Mesothelial cell of epicardium (in vitro differentiated cells): ENCODE data around the gene EXD3. TPM values are rescaled to one million over a fixed set of nuclear protein-coding genes. Genes with fewer than 3 reads are reported as not detected.
A peak's percentile ranks its signal among the peaks of the same experiment; 100 is the strongest.

Experiments used
- DNase-seq, 2 experiments: peaks; one replicate each; pipeline ENCODE4 v3.0.0; 2021; ENCODE audit warnings: low spot score in 2 of 2; ENCODE audit not compliant: unreplicated experiment in 2 of 2
- H3K27ac Mint-ChIP-seq: 2 replicates; pipeline ENCODE4 v1.8.0; 2021; ENCODE audit warnings: mixed read lengths
- H3K27me3 Mint-ChIP-seq: 2 replicates; pipeline ENCODE4 v1.8.0; 2021; ENCODE audit warnings: low read depth, mixed read lengths
- H3K36me3 Mint-ChIP-seq: 2 replicates; pipeline ENCODE4 v1.8.0; 2021; ENCODE audit warnings: mixed read lengths
- H3K4me1 Mint-ChIP-seq: 2 replicates; pipeline ENCODE4 v1.8.0; 2021; ENCODE audit warnings: mixed read lengths
- H3K4me3 Mint-ChIP-seq: 2 replicates; pipeline ENCODE4 v1.8.0; 2021; ENCODE audit warnings: mild to moderate bottlenecking, moderate library complexity, mixed read lengths
- H3K9me3 Mint-ChIP-seq: 2 replicates; pipeline ENCODE4 v1.8.0; 2021; ENCODE audit warnings: mixed read lengths
- total RNA-seq: library from RNA; stranded (reverse); gene quantifications from 3 replicates; pipeline ENCODE4 v1.2.1, GENCODE V29; 2021
- TF ChIP-seq, protein P1 (sequence below): fragments of 200-600 bp; sonication (generic); IDR thresholded peaks from one replicate; pipeline ENCODE4 v1.5.0; 2021; ENCODE audit warnings: antibody characterized with exemption; ENCODE audit not compliant: unreplicated experiment

The EXD3 gene
- total RNA-seq, 1 donor from 2014 or later: 38.2 TPM

GRCh38 chr9:137316012-137316981 is 106.7 kb downstream of the EXD3 start:
- peak; percentile 49 to 65 for DNase-seq
- Mint-ChIP-seq H3K4me1 (peaks cover 7% of the 10 kb centered on the region), H3K36me3 (no peaks in the 10 kb centered on the region), H3K4me3 (peak overlapping the region; percentile 22), H3K27ac (no peak overlapping the region), H3K9me3 (no peaks in the 10 kb centered on the region), H3K27me3 (no peaks in the 10 kb centered on the region)
- TF ChIP-seq, protein P1, sequence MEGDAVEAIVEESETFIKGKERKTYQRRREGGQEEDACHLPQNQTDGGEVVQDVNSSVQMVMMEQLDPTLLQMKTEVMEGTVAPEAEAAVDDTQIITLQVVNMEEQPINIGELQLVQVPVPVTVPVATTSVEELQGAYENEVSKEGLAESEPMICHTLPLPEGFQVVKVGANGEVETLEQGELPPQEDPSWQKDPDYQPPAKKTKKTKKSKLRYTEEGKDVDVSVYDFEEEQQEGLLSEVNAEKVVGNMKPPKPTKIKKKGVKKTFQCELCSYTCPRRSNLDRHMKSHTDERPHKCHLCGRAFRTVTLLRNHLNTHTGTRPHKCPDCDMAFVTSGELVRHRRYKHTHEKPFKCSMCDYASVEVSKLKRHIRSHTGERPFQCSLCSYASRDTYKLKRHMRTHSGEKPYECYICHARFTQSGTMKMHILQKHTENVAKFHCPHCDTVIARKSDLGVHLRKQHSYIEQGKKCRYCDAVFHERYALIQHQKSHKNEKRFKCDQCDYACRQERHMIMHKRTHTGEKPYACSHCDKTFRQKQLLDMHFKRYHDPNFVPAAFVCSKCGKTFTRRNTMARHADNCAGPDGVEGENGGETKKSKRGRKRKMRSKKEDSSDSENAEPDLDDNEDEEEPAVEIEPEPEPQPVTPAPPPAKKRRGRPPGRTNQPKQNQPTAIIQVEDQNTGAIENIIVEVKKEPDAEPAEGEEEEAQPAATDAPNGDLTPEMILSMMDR: no peak

DNA sequence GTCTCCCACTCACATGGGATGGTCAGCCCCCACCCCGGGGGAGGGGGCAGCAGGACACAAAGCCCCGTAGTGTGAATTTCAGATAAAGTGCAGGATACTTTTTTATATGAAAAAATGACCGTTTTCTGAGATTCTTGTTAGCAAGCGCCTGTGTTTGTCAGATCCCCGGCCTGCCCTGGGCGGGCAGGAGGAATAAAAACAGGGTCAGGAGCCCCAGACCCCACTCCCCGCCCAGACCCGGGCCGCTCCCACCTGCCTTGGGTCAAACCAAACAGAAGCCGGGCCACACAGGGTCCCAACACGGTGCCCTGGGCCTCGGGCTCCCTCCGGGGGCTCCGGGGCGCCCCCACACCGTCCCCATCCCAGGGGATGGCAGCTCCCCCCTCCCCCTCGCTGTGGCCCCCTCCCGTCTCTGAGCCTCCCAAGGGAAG is 107.4 kb downstream of the EXD3 start:
- DNase-seq: peak in 1 of 2 experiments; percentile 39
- TF ChIP-seq, protein P1: no peak
- Mint-ChIP-seq H3K9me3 (no peaks in the 10 kb centered on the region), H3K27me3 (no peaks in the 10 kb centered on the region), H3K4me1 (peaks cover 7% of the 10 kb centered on the region), H3K27ac (no peak overlapping the region), H3K4me3 (peak overlapping the region; percentile 28), H3K36me3 (no peaks in the 10 kb centered on the region)

- Mint-ChIP-seq H3K36me3 (no peaks in the 10 kb centered on the region), H3K4me3 (no peak overlapping the region), H3K27me3 (no peaks in the 10 kb centered on the region), H3K9me3 (no peaks in the 10 kb centered on the region), H3K4me1 (peaks cover 7% of the 10 kb centered on the region), H3K27ac (no peak overlapping the region)
- DNase-seq: no peak
- TF ChIP-seq, protein P1: no peak
Observed at GRCh38 chr9:137314561-137315560, 108.1 kb downstream of the EXD3 start.

GRCh38 chr9:137313956-137314560 is 108.9 kb downstream of the EXD3 start:
- Mint-ChIP-seq H3K9me3 (no peaks in the 10 kb centered on the region), H3K36me3 (no peaks in the 10 kb centered on the region), H3K27ac (no peak overlapping the region), H3K4me1 (peaks cover 7% of the 10 kb centered on the region), H3K4me3 (no peak overlapping the region), H3K27me3 (no peaks in the 10 kb centered on the region)
- TF ChIP-seq, protein P1: no peak
- DNase-seq: no peak

DNA sequence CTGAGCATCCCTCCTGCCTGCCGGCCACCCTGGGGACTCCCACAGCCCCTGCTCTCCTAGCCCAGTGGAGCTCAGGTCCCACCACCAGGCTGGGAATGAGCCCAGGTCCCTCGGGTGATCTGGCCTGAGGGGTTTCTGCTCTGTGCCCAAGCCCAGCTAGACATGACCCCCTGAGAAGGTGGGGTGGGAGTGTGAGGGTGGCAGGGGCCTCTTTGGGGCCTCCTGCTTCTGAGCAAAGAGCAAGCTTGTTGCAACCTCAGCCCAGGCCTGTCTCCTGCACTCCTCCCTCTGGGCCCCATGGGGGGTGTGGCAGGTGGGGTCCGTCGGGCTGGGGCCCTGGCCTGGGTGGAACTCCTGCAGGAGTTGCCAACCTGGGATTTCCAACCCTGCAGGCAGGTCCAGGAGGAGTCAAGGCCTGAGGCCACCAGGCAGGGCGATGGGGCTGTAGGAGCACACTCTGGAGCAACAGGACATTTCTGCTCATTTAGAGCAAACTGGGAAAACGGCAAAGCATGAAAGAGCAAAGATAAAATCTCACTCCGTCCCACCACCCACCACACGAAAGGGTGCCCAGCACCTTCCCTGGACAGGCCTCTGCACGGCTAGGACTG is 109.5 kb downstream of the EXD3 start:
- Mint-ChIP-seq H3K4me1 (peaks cover 7% of the 10 kb centered on the region), H3K4me3 (no peak overlapping the region), H3K27ac (no peak overlapping the region), H3K9me3 (no peaks in the 10 kb centered on the region), H3K36me3 (no peaks in the 10 kb centered on the region), H3K27me3 (no peaks in the 10 kb centered on the region)
- peak in 1 of 2 experiments; percentile 33 for DNase-seq
- TF ChIP-seq, protein P1: no peak
